Activated gamma-delta T cell treated with Interleukin-2 at 50 U/mL for 16 hours (primary cell): Measurements from ENCODE around the gene GLS.
"Not testable (repeated sequence)": the region's sequence is repeated elsewhere in the genome, so short reads cannot be mapped to it uniquely, and the experiment has no call there.

Source experiments
- DNase-seq: peaks from one replicate; pipeline ENCODE4 v3.0.0-alpha.2; 2020

The GLS gene

GRCh38 chr2:190938771-190939335 lies 58.2 kb downstream of the GLS start:
- DNase-seq: no peak

DNA sequence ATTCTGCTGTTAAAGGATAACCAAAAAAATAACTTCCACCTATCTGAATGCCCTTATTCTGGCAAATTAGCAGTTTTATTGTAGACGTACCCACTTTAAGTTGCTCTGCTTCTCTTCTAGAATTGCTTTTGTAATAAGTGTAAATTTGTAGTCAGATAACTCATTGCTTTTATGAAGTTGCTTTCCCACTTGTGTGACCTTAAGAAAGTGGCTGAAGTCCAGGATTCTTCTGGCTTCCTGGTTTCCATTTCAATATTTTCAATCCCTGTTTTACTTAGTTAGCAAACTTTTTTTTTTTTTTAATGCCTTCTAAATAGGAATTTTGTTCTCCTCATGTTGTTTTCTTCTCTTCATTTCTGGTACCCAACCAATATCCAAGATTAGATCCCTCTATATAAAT lies 59.8 kb downstream of the GLS start:
- DNase-seq: no peak

DNA sequence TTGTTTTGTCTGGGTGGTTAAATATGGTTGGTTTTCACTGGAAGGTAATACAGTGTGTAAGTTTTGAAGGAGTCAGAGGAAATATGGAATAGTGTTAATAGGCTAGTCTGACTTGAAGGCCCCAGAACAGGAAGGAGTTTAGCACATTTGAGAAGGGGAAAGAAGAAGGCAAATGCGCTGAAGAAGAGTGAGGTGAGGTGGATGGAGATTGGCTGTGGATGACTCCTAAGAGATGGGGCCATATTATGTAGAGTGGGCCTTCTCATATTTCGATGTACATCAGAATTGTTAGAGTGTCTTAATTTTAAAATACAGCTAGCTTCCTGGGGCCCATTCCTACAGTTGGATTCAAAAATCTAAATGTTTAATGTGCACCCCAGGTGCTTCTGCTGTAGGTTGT lies 61.0 kb downstream of the GLS start:
- DNase-seq: no peak

DNA sequence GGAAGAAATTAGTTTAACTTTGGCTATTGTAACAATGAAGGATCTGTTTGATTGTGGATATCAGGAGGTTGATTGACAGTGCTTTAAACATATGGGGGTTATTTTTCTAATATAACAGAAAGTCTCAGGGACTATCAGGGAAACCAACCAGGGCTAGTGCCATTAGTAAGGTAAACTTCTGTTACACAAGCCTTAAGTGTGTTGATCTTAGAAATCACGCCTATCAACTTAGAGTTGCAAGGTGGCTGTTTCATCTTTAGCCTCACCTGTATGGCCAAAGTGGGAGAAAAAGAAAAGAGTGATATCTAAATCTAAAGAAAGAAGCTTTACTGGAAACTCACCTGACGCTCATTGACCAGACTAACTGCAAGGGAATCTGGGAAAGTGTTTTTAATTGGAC lies 62.1 kb downstream of the GLS start:
- DNase-seq: no peak

- DNase-seq: no peak
These were observed 63.1 kb downstream of the GLS start for GRCh38 chr2:190943706-190944105.

DNA sequence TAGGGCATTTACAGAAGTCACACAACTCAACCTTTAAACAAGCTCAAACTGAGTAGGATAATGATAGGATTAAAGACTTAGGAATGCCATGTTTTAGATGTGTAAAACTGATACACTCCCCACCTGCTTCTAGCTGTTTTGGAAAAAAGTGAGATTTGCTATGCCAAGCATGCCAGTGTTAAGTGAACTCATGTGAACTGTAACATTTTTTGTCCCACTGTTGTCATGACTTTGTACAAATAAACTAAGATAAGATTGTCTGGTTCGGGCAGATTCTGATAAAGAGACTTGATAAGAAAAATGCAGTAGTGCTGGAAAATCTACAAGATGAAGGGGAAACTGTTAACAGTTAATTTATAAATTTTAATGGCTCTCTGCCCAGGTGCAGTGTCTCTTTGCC lies 66.5 kb downstream of the GLS start:
- DNase-seq: no peak

DNA sequence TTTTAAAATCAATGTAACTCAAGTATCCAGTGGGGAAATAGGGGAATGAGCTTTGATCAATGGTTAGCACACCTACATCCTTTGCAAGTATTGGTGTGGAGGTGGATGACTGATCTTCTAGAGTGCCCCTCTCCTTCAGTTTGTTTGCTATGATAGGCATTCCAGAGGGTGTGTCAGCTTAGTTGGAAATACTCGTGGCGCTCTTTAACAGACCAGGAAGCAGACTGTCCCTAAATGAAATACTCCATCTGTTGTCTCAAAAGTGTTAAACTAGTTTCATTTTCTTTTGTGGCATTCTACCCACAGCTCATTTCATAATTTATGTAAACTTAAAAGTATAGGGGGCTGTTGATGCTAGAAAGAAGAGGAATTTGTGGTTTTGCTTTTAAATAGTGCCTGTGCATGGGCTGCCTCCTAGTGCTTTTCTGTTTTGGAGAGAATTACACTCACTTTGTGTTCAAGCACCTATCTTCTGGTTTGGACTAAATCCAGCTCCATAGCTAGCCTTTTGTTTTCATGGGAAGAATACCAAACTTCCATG lies 67.2 kb downstream of the GLS start:
- no peak for DNase-seq

DNA sequence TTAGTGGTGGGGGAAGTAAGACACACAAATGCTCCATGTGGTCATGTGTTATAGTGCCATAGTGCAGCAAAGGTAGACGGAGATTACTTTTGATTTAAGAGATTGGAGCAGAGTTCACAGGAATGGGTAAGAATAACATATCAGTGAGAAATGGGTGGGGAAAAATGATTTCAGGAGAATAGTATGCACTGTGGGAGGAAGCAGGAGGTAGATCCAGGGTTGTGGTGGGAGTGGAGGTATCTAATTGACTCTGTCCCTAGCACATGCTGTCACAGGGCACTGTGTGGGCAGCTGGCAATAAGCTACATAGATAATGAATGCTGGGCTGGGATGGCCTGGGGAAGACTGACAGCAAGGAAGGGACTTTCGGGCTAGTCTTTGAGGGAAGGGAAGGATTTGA lies 68.0 kb downstream of the GLS start:
- no peak for DNase-seq

GRCh38 chr2:190950566-190950991 lies 70.0 kb downstream of the GLS start:
- DNase-seq: no peak

- DNase-seq: no peak
These were observed 72.6 kb downstream of the GLS start for GRCh38 chr2:190953257-190953656.

- no peak for DNase-seq
These were observed 79.5 kb downstream of the GLS start for GRCh38 chr2:190959911-190960788.

- DNase-seq: not testable (repeated sequence)
These were observed 80.5 kb downstream of the GLS start for GRCh38 chr2:190961117-190961516.

DNA sequence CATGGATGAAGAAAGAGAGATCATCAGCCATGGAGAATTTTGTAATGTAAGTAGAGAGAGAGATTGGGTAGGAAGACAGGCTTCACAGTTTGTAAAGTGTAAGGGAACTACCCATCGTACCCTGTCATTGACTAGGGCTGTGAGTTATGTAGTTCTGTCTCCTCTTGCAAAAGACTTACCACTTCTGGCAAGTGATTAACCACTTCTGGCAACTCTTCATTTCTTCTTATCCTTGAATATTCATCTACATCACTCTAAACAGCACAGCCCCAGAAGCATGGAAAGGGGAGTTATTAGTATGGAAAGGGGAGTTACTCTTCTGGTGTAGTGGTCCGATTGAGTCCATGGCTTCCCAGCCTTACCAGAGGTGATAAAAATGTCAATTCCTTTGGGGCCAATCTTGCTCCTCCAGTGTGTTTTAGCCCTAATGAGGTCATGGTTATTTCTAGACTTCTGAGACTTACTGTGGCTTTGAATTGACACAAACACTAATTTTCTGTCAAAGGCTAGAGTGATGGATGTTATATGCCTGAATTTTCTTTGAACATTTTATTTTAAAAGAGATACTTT lies 81.4 kb downstream of the GLS start:
- DNase-seq: no peak

GRCh38 chr2:190963088-190963487 lies 82.5 kb downstream of the GLS start:
- DNase-seq: no peak

DNA sequence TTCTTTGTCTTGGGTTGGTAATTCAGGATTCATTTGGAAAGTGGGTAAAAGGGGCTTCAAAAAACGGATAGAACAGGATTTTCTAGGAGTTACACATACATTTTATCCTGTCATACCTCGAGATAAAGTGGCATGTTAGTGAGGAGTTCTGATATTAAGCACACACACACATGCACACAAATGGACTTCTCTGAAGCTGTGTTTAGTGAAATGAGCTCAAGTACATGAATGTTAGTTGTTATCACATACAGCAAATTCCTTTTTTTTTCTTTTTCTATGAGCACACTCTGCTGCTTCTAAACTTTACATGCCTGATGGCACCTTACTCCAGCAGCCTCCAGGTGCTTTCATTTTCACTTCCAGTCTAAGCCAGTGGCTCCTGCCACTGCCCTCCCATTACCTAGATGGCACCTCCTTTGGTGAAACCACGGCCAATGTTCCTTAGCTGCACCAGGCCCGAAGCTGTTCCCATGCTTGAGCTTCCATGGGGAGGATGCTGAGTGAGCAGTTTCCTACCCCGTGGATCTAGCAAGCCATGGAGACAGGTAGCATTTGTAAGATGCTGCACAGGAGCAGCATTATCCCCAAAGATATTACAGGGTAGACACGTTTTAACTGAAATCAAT lies 83.7 kb downstream of the GLS start:
- DNase-seq: no peak

GRCh38 chr2:190965580-190966222 lies 85.1 kb downstream of the GLS start:
- DNase-seq: no peak

DNA sequence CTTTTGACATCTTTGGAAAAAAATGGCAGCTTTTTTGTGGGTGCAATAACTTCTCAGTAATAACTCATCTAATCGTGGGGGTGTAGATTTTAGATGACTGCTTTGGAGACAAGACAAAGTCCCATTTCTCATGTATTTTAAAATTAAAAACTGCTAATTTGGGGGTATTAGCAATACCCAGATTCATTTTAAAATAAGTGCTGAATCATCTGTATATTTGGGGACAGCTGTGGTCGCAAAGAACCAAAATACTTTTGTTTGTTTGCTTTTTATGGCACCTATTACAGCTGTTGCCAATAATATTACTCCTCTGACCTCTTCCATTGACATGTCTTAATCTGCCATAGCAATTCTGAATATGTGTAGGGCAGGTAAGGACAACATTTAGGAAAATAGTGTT lies 87.9 kb downstream of the GLS start:
- DNase-seq: no peak

DNA sequence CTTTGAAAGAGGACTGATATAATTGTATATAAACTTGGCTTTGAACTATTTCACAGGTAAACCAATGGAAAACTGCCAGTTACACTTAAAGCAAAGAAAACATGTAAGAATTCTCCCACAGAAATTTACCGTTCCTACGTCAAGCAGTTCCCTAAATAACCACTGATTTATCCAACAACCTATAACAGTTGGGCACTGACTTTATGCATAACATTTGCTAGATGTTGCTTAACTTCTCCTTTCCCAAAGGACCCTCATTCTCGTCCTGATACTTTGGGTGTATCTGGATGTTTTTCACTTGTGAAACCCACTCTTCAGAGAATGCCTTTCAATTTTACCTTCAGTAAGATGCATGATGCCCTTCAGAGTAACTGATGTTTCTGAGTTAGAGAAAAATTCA lies 89.5 kb downstream of the GLS start:
- DNase-seq: no peak

GRCh38 chr2:190970873-190971506 lies 90.4 kb downstream of the GLS start:
- no peak for DNase-seq

- no peak for DNase-seq
These were observed 91.6 kb downstream of the GLS start for GRCh38 chr2:190972213-190972612.

- no peak for DNase-seq
These were observed 92.2 kb downstream of the GLS start for GRCh38 chr2:190972846-190973245.

DNA sequence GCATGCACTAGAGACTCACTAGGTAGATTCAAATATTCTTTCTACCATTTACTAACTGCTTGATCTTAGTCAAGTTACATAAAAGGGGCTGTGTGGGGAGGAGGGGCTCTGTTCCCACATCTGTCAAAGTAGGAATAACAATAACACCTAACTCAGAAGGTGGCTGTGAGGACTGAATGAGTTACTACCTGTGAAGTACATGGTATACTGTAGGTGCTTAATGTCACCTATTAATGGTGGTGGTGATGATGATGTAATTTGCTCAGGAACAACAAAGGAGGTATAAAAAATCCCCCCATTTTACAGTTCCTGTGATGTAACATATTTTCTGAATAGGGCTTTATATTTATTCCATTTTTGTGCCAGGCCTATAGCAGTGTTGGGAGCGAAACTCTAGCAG lies 92.6 kb downstream of the GLS start:
- no peak for DNase-seq
